ENCODE measurements around the gene PSMC6. TPM values are rescaled to one million over a fixed set of nuclear protein-coding genes. Genes with fewer than 3 reads are reported as not detected.
A peak's percentile ranks its signal among the peaks of the same experiment; 100 is the strongest.
"Not testable (repeated sequence)": the region's sequence is repeated elsewhere in the genome, so short reads cannot be mapped to it uniquely, and the experiment has no call there.

The PSMC6 gene
- total and polyA plus RNA-seq, 2 experiments from 2014 or later = 143 to 176 TPM

- H3K4me3 ChIP-seq = no peak overlapping the region
- peaks cover 46% of the 10 kb centered on the region for H3K36me3 ChIP-seq (ENCODE audit: insufficient read depth)
Observed at GRCh38 chr14:52723514-52724359, 16.7 kb downstream of the PSMC6 start.

GRCh38 chr14:52724360-52724644, 17.3 kb downstream of the PSMC6 start:
- Histone ChIP-seq H2AFZ (no peak overlapping the region), H3K4me2 (no peak overlapping the region), H3K9me2 (ENCODE audit: insufficient read depth) (no peaks in the 10 kb centered on the region), H3K79me2 (replicated peaks; ENCODE audit: insufficient read depth) (no peaks in the 10 kb centered on the region; the same call in 1 of the 2 replicates), H3K36me3 (ENCODE audit: insufficient read depth) (peaks cover 40% of the 10 kb centered on the region), H4K20me1 (replicated peaks; ENCODE audit: insufficient read depth) (no peaks in the 10 kb centered on the region; the same call in 1 of the 2 replicates), H3F3A (replicated peaks; ENCODE audit: low read depth) (no peaks in the 10 kb centered on the region; the same call in 1 of the 2 replicates), H3K27ac (ENCODE audit: low read depth) (no peak overlapping the region), H3K4me1 (ENCODE audit: insufficient read depth) (peaks cover 4% of the 10 kb centered on the region; the same call in 1 of the 2 replicates), H3K4me3 (no peak overlapping the region), H3K27me3 (ENCODE audit: insufficient read depth) (no peaks in the 10 kb centered on the region)
- H3K9me3 Mint-ChIP-seq = no peaks in the 10 kb centered on the region
- H3K4me1 Mint-ChIP-seq = peaks cover 7% of the 10 kb centered on the region; the same call in 2 of the 3 replicates
- H3K36me3 Mint-ChIP-seq (ENCODE audit: low read depth) = peaks cover 76% of the 10 kb centered on the region
- no peak overlapping the region for H3K27ac Mint-ChIP-seq
- TF ChIP-seq STAT1 (IDR thresholded peaks at IDR 0.05; ENCODE audit: unreplicated experiment) (no peak), CTCF (conservative IDR thresholded peaks at IDR 0.05; ENCODE audit: low read depth in 2 of 2) (0 out of 4 replicates have a peak, but pooled peaks of 1 of the 2 experiments have one; percentile 18), EZH2 (IDR thresholded peaks at IDR 0.05; ENCODE audit: low read depth, unreplicated experiment) (no peak), JUNB (IDR thresholded peaks at IDR 0.05; ENCODE audit: unreplicated experiment) (no peak)
- no peak overlapping the region for H3K4me3 Mint-ChIP-seq
- H3K27me3 Mint-ChIP-seq (ENCODE audit: insufficient read depth, low read depth, poor library complexity) = peaks cover 7% of the 10 kb centered on the region
- ATAC-seq (peak; percentile 63), DNase-seq (ENCODE audit: low spot score) (peak; percentile 24)

More at GRCh38 chr14:52723514-52724359, 16.7 kb downstream of the PSMC6 start:
- Mint-ChIP-seq H3K27ac (no peak overlapping the region), H3K4me1 (peaks cover 2% of the 10 kb centered on the region; the same call in 2 of the 3 replicates), H3K4me3 (no peak overlapping the region), H3K36me3 (ENCODE audit: low read depth) (peaks cover 79% of the 10 kb centered on the region), H3K9me3 (no peaks in the 10 kb centered on the region), H3K27me3 (ENCODE audit: insufficient read depth, low read depth, poor library complexity) (peaks cover 7% of the 10 kb centered on the region)
- no peaks in the 10 kb centered on the region; the same call in 1 of the 2 replicates for H3K79me2 ChIP-seq (replicated peaks; ENCODE audit: insufficient read depth)
- ATAC-seq = no peak
- no peaks in the 10 kb centered on the region; the same call in 1 of the 2 replicates for H3F3A ChIP-seq (replicated peaks; ENCODE audit: low read depth)
- peaks cover 3% of the 10 kb centered on the region; the same call in 1 of the 2 replicates for H3K4me1 ChIP-seq (ENCODE audit: insufficient read depth)
- H4K20me1 ChIP-seq (replicated peaks; ENCODE audit: insufficient read depth) = no peaks in the 10 kb centered on the region; the same call in none of the 2 replicates
- H2AFZ ChIP-seq = no peak overlapping the region
- no peak overlapping the region for H3K4me2 ChIP-seq
- no peak for DNase-seq (ENCODE audit: low spot score)
- H3K27ac ChIP-seq (ENCODE audit: low read depth) = no peak overlapping the region
- no peaks in the 10 kb centered on the region for H3K9me2 ChIP-seq (ENCODE audit: insufficient read depth)
- TF ChIP-seq CTCF (conservative IDR thresholded peaks at IDR 0.05; ENCODE audit: low read depth in 2 of 2) (no peak), CREB1 (CRISPR knock-in tag; IDR thresholded peaks at IDR 0.05; ENCODE audit: low read depth) (no peak), NANOG (IDR thresholded peaks at IDR 0.05; ENCODE audit: borderline replicate concordance) (no peak)
- no peaks in the 10 kb centered on the region for H3K27me3 ChIP-seq (ENCODE audit: insufficient read depth)

- H3K4me3 Mint-ChIP-seq = not testable (repeated sequence)
Observed at GRCh38 chr14:52727509-52727908, 20.5 kb downstream of the PSMC6 start.

GRCh38 chr14:52729035-52729434, 22.0 kb downstream of the PSMC6 start:
- H3K27ac Mint-ChIP-seq = peak overlapping the region; percentile 97
- Histone ChIP-seq H3K27ac (ENCODE audit: low read depth) (peak overlapping the region; percentile 78), H3K4me2 (peak overlapping the region; percentile 50; the same call in 1 of the 2 replicates), H3K4me1 (ENCODE audit: insufficient read depth) (peaks cover 14% of the 10 kb centered on the region), H3K79me2 (replicated peaks; ENCODE audit: insufficient read depth) (peaks cover 38% of the 10 kb centered on the region)
- not testable (repeated sequence) for H3K4me3 ChIP-seq; H3K27me3 ChIP-seq (ENCODE audit: insufficient read depth); H2AFZ ChIP-seq; H3K27me3 Mint-ChIP-seq (ENCODE audit: insufficient read depth, low read depth, poor library complexity); H3K36me3 ChIP-seq (ENCODE audit: insufficient read depth); H4K20me1 ChIP-seq (replicated peaks; ENCODE audit: insufficient read depth); ATAC-seq; H3F3A ChIP-seq (replicated peaks; ENCODE audit: low read depth); H3K9me2 ChIP-seq (ENCODE audit: insufficient read depth); H3K9me3 Mint-ChIP-seq
- H3K4me3 Mint-ChIP-seq = peak overlapping the region; percentile 64; the same call in 2 of the 3 replicates
- H3K36me3 Mint-ChIP-seq (ENCODE audit: low read depth) = peaks cover 60% of the 10 kb centered on the region
- peaks cover 23% of the 10 kb centered on the region for H3K4me1 Mint-ChIP-seq
- peak; percentile 24 for DNase-seq (ENCODE audit: low spot score)

More at GRCh38 chr14:52727509-52727908, 20.5 kb downstream of the PSMC6 start:
- peaks cover 18% of the 10 kb centered on the region; the same call in 1 of the 2 replicates for H3K36me3 ChIP-seq (ENCODE audit: insufficient read depth)
- H3K4me1 ChIP-seq (ENCODE audit: insufficient read depth); H3K27ac Mint-ChIP-seq; H3K4me1 Mint-ChIP-seq; H3K27me3 ChIP-seq (ENCODE audit: insufficient read depth); ATAC-seq; H2AFZ ChIP-seq; H3F3A ChIP-seq (replicated peaks; ENCODE audit: low read depth); H3K27me3 Mint-ChIP-seq (ENCODE audit: insufficient read depth, low read depth, poor library complexity); H3K9me3 Mint-ChIP-seq; H4K20me1 ChIP-seq (replicated peaks; ENCODE audit: insufficient read depth); H3K4me3 ChIP-seq; H3K4me2 ChIP-seq; H3K9me2 ChIP-seq (ENCODE audit: insufficient read depth); DNase-seq (ENCODE audit: low spot score); H3K27ac ChIP-seq (ENCODE audit: low read depth): not testable (repeated sequence)
- H3K79me2 ChIP-seq (replicated peaks; ENCODE audit: insufficient read depth) = peaks cover 23% of the 10 kb centered on the region
- peaks cover 59% of the 10 kb centered on the region for H3K36me3 Mint-ChIP-seq (ENCODE audit: low read depth)
